ENCODE data around the gene MAPK9.
A peak's percentile ranks its signal among the peaks of the same experiment; 100 is the strongest.

Gene MAPK9

DNA sequence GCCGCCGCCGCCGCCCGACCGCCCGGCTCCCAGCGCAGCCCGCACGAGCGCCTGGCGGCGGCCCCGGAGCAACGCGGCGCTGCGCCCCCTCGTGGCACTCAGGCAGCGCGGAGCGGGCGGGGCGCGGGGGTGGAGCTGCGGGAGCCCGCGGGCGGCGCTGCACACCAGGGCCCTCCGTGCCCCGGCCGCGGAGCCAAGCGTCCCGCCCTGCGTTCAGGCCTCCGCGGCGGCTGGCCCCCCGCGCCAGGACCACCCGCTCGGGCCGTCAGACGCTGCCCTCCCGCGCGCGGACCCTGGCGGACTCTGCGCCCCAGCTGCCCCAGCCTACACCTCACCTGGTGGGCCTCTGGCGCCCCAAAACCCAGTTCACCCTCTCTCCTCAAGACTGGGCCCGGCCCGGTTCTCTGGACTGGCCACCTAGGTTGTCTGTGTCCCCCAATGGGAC lies 82.7 kb downstream of the MAPK9 start, which contains the start of gene RASGEF1C:
RASGEF1C (minus strand) TSS at position 75 of the 445 bp plus-strand sequence. CDS start 71,159 bp downstream, outside the sequence.
- in situ Hi-C loops (cut with HindIII; ENCODE audit: low sequenced_read_pairs): no loop called here
- H3K4me3 ChIP-seq (ENCODE audit: low read depth, low read length): peak within 1 kb of the TSS; percentile 27
- DNase-seq (ENCODE audit: low read depth, low spot score): peak; percentile 47
- TF ChIP-seq CTCF (IDR thresholded peaks at IDR 0.05; ENCODE audit: low read depth, low read length): peak; percentile 33

- H3K4me3 ChIP-seq (ENCODE audit: low read depth, low read length): peak overlapping the region; percentile 27
- in situ Hi-C loops (cut with HindIII; ENCODE audit: low sequenced_read_pairs): no loop called here
Measured at GRCh38 chr5:180208435-180209081, 83.3 kb downstream of the MAPK9 start.

GRCh38 chr5:180208038-180208434 lies 83.8 kb downstream of the MAPK9 start:
- no peak overlapping the region for H3K4me3 ChIP-seq (ENCODE audit: low read depth, low read length)
- no peak for DNase-seq (ENCODE audit: low read depth, low spot score)
- in situ Hi-C loops (cut with HindIII; ENCODE audit: low sequenced_read_pairs): no loop called here
- TF ChIP-seq CTCF (IDR thresholded peaks at IDR 0.05; ENCODE audit: low read depth, low read length): no peak

More at GRCh38 chr5:180208435-180209081, 83.3 kb downstream of the MAPK9 start:
- DNase-seq (ENCODE audit: low read depth, low spot score): no peak
- TF ChIP-seq CTCF (IDR thresholded peaks at IDR 0.05; ENCODE audit: low read depth, low read length): peak; percentile 18

DNA sequence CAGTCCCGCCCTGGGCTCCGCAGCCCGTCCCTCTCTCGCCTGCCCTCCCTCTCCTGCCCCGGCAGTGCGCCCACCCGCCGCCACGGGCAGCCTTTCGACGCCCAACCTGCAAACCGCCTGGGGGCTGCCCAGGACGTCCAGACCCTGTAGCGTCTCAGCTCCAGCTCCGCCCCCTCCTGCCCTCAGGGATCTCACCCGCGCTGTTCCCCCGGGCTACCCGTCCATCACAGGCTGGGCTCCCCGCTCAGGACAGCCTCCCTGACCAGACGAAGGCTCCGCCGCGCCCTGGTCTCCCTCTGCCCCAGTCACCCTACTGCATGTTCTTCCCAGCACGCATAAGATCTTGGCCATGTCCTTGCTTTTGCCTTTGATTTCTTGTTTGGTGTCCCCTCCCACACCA lies 84.3 kb downstream of the MAPK9 start:
- no peak for DNase-seq (ENCODE audit: low read depth, low spot score)
- TF ChIP-seq CTCF (IDR thresholded peaks at IDR 0.05; ENCODE audit: low read depth, low read length): no peak
- no peak overlapping the region for H3K4me3 ChIP-seq (ENCODE audit: low read depth, low read length)
- in situ Hi-C loops (cut with HindIII; ENCODE audit: low sequenced_read_pairs): no loop called here

GRCh38 chr5:180206993-180207392 lies 84.9 kb downstream of the MAPK9 start:
- in situ Hi-C loops (cut with HindIII; ENCODE audit: low sequenced_read_pairs): no loop called here
- no peak for TF ChIP-seq CTCF (IDR thresholded peaks at IDR 0.05; ENCODE audit: low read depth, low read length)
- no peak overlapping the region for H3K4me3 ChIP-seq (ENCODE audit: low read depth, low read length)
- DNase-seq (ENCODE audit: low read depth, low spot score): no peak

DNA sequence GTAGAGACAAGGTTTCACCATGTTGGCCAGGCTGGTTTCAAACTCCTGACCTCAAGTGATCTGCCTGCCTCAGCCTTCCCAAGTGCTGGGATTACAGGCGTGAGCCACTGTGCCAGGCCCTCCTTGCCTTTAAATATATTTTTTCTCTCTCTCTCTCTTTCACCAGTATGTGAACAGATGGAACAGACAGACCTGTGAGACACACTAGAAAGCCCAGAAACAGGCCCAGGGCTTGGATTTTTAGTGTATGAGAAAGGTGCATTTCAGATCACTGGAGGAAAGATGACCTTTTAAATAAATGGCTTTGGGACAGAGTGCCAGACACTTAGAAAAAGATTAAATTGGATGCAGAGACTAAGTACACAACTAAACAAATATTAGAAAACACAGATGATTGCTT lies 86.0 kb downstream of the MAPK9 start:
- no peak overlapping the region for H3K4me3 ChIP-seq (ENCODE audit: low read depth, low read length)
- no peak for DNase-seq (ENCODE audit: low read depth, low spot score)
- no peak for TF ChIP-seq CTCF (IDR thresholded peaks at IDR 0.05; ENCODE audit: low read depth, low read length)
- in situ Hi-C loops (cut with HindIII; ENCODE audit: low sequenced_read_pairs): no loop called here

Data from astrocyte of the spinal cord (primary cell).